CD4-positive, alpha-beta T cell (primary cell): ENCODE measurements around the gene CBY3. TPM values are rescaled to one million over a fixed set of nuclear protein-coding genes. Genes with fewer than 3 reads are reported as not detected.
"Not testable (repeated sequence)": the region's sequence is repeated elsewhere in the genome, so short reads cannot be mapped to it uniquely, and the experiment has no call there.

Experiments used
- ATAC-seq: fragments of 200-7000 bp; cut with Tn5 transposase; one replicate; pipeline ENCODE4 v1.10.0; 2022; ENCODE audit warnings: mild to moderate bottlenecking; ENCODE audit not compliant: poor library complexity
- CTCF ChIA-PET: fragments of 350-600 bp; sonication (Branson Sonifier 250); formaldehyde crosslinking; loops from one replicate; lab custom pipeline; 2021; ENCODE audit warnings: antibody characterized with exemption, inconsistent platforms; lab: Charles Lee
- POLR2A ChIA-PET: fragments of 350-600 bp; sonication (Branson Sonifier 250); formaldehyde crosslinking; loops from one replicate; lab custom pipeline; 2021; ENCODE audit warnings: antibody characterized with exemption, inconsistent platforms; lab: Charles Lee
- DNase-seq, 14 experiments: peaks; one replicate each; pipeline ENCODE4 v3.0.0-alpha.2; 2013 to 2020; ENCODE audit warnings: mixed read lengths in 2 of 14
- H3K27ac ChIP-seq, 2 donors: one replicate each; pipeline versions ENCODE4 v1.5.1 to v1.7.0; 2013; ENCODE audit warnings: low read length in 2 of 2, low read depth in 1 of 2, mild to moderate bottlenecking in 1 of 2
- H3K27me3 ChIP-seq, 2 experiments: 1 replicate in 1 of 2; 2 replicates in 1 of 2; pipeline versions ENCODE4 v1.6.1 to v1.7.0; 2013; ENCODE audit warnings: low read length in 2 of 2, control low read depth in 1 of 2, mild to moderate bottlenecking in 1 of 2, moderate library complexity in 1 of 2; ENCODE audit not compliant: insufficient read depth in 2 of 2, control insufficient read depth in 1 of 2
- H3K36me3 ChIP-seq: one replicate; pipeline ENCODE4 v1.6.1; 2013; ENCODE audit warnings: low read length, control low read depth; ENCODE audit not compliant: insufficient read depth
- H3K4me1 ChIP-seq: one replicate; pipeline ENCODE4 v1.6.1; 2013; ENCODE audit warnings: low read length, control low read depth; ENCODE audit not compliant: insufficient read depth
- H3K4me3 ChIP-seq: one replicate; pipeline ENCODE4 v1.5.1; 2013; ENCODE audit warnings: mild to moderate bottlenecking, low read length, moderate library complexity
- H3K9me3 ChIP-seq, 2 experiments: 1 replicate in 1 of 2; 2 replicates in 1 of 2; pipeline versions ENCODE4 v1.6.1 to v1.7.0; 2013; ENCODE audit warnings: low read length in 2 of 2, mild to moderate bottlenecking in 2 of 2, control low read depth in 1 of 2, moderate library complexity in 1 of 2; ENCODE audit not compliant: control insufficient read depth in 1 of 2, insufficient read depth in 1 of 2
- H3K27ac Mint-ChIP-seq: one replicate; pipeline ENCODE4 v1.8.0; 2020; ENCODE audit warnings: mixed read lengths
- H3K27me3 Mint-ChIP-seq: one replicate; pipeline ENCODE4 v1.8.0; 2021; ENCODE audit warnings: mixed read lengths
- H3K36me3 Mint-ChIP-seq: one replicate; pipeline ENCODE4 v1.8.0; 2021; ENCODE audit warnings: low read depth, mixed read lengths
- H3K4me1 Mint-ChIP-seq: one replicate; pipeline ENCODE4 v1.8.0; 2021; ENCODE audit warnings: low read depth, mixed read lengths
- H3K4me3 Mint-ChIP-seq: one replicate; pipeline ENCODE4 v1.8.0; 2020; ENCODE audit warnings: mild to moderate bottlenecking, mixed read lengths
- H3K9me3 Mint-ChIP-seq: one replicate; pipeline ENCODE4 v1.8.0; 2020; ENCODE audit warnings: mixed read lengths
- intact Hi-C, 2 experiments: fragments of 100-400 bp; cut with DNase I in 1 of 2; cut with micrococcal nuclease in 1 of 2; formaldehyde crosslinking; loops; one replicate each; pipeline versions ENCODE4 v1.15.1 to v1.9.0; 2023 to 2025; cut with DNase I, micrococcal nuclease
- total RNA-seq, 174 experiments: library from RNA in 2 of 174; stranded (reverse) in 2 of 174; gene quantifications; one replicate each; pipeline ENCODE4 v1.2.3 and lab custom pipeline; 2021 to 2026
- TF ChIP-seq, protein P1 (sequence below): fragments of 200-600 bp; IDR thresholded peaks from one replicate; pipeline ENCODE4 v1.8.0; 2022; ENCODE audit warnings: antibody characterized with exemption, mild to moderate bottlenecking

Gene CBY3
- total RNA-seq, 2 experiments from 2014 or later: 0.36 to 0.64 TPM

DNA sequence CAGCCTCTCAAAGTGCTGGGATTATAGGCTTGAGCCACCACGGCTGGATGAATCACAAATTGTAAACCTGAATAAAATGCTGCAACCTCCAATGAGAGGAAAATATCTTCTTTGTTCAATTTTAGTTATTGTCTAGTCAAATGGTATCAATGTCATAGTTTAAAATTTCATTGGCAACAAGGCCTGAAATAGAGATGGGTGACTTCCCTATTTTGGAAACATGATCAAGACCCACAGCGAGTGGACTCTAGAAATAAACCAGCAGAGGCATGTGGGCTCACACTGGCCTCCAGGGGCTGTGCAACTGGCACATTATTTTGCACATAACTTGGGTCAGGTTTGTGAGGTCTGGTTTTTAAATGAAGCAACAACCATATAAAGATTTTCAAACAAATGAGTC is 27.7 kb downstream of the CBY3 start:
- H3K36me3 Mint-ChIP-seq, ATAC-seq, H3K4me1 Mint-ChIP-seq, H3K4me3 Mint-ChIP-seq, H3K27ac ChIP-seq, H3K4me3 ChIP-seq, H3K4me1 ChIP-seq, H3K9me3 ChIP-seq, H3K27ac Mint-ChIP-seq, H3K27me3 Mint-ChIP-seq, H3K9me3 Mint-ChIP-seq, POLR2A ChIA-PET, H3K27me3 ChIP-seq, H3K36me3 ChIP-seq, DNase-seq, CTCF ChIA-PET: not testable (repeated sequence)
- intact Hi-C loops: loop anchor here in 1 of 2 experiments (10.0 kb wide), 1 partner anchor 488 kb away; no protein-coding TSS in a partner anchor

DNA sequence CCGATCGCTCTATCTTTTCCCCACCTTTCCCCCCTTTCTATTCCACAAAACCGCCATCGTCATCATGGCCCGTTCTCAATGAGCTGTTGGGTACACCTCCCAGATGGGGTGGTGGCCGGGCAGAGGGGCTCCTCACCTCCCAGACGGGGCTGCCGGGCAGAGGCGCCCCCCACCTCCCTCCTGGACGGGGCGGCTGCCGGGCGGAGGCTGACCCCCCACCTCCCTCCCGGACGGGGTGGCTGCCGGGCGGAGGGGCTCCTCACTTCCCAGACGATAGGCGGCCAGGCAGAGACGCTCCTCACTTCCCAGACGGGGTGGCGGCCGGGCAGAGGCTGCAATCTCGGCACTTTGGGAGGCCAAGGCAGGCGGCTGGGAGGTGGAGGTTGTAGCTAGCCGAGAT is 30.6 kb downstream of the CBY3 start:
- H3K9me3 Mint-ChIP-seq, H3K4me3 Mint-ChIP-seq, H3K4me1 Mint-ChIP-seq, H3K36me3 ChIP-seq, DNase-seq, ATAC-seq, H3K4me3 ChIP-seq, H3K27ac Mint-ChIP-seq, CTCF ChIA-PET, H3K27ac ChIP-seq, H3K4me1 ChIP-seq, H3K36me3 Mint-ChIP-seq, H3K27me3 Mint-ChIP-seq, POLR2A ChIA-PET, H3K9me3 ChIP-seq, H3K27me3 ChIP-seq: not testable (repeated sequence)
- intact Hi-C loops: loop anchor here in 1 of 2 experiments (10.0 kb wide), 1 partner anchor 485 kb away; no protein-coding TSS in a partner anchor

DNA sequence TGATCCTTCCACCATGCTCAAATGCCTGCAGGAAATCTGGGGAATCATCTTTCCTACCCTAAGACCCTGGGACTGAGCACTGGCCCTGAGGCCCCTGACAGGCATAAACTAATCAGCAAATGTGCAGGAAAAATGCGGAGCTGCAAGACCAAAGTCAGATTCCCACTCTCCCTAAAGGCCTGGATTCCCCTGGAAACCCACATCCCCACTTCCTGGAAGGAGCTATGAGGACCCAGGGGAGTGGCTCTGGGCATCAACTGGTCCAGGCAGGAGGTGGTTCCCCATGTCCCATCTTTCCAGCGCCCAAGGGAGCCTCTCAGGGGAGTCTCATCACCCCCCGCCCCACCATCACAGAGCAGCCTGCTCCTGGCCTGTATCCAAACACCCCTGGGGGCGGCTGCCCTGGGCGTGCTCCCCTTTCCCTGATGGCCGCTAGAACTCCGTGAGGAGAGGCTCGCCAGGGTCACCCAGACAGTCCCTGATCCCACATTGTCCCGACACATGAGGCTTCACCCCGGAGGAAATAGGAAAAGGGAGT is 31.6 kb downstream of the CBY3 start:
- H3K4me1 ChIP-seq, CTCF ChIA-PET, H3K27me3 ChIP-seq, H3K4me3 ChIP-seq, H3K9me3 ChIP-seq, H3K4me1 Mint-ChIP-seq, H3K4me3 Mint-ChIP-seq, H3K9me3 Mint-ChIP-seq, H3K36me3 ChIP-seq, H3K27ac ChIP-seq, H3K27ac Mint-ChIP-seq, H3K27me3 Mint-ChIP-seq, ATAC-seq, POLR2A ChIA-PET, H3K36me3 Mint-ChIP-seq, DNase-seq: not testable (repeated sequence)
- intact Hi-C loops: loop anchor here in 1 of 2 experiments (10.0 kb wide), 1 partner anchor 436 kb away; no protein-coding TSS in a partner anchor

DNA sequence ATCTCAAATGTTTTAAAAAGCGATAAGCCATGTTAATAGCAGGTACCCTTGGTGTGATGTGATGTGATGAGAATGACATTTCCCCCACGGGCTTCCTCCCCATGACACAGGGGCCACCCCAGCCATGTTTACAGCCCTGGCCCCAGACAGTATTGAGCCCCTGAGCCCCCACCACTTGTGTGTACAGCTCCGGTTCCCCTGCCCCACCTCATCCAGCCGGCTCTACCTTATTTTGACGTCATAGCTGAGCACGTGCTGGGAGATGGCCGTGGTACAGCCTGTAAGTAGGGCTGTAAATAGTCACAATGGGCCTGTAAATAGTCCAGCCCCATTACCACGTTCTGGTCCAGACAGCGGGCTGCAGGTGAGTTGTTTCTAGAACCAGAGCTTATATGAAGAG is 32.4 kb downstream of the CBY3 start:
- Mint-ChIP-seq H3K9me3 (no peaks in the 10 kb centered on the region), H3K4me1 (no peaks in the 10 kb centered on the region), H3K4me3 (no peak overlapping the region), H3K36me3 (no peaks in the 10 kb centered on the region), H3K27me3 (no peaks in the 10 kb centered on the region), H3K27ac (no peak overlapping the region)
- DNase-seq (no peak), ATAC-seq (no peak)
- no peaks in the 10 kb centered on the region for H3K27me3 ChIP-seq
- H3K4me3 ChIP-seq: no peak overlapping the region
- TF ChIP-seq, protein P1, sequence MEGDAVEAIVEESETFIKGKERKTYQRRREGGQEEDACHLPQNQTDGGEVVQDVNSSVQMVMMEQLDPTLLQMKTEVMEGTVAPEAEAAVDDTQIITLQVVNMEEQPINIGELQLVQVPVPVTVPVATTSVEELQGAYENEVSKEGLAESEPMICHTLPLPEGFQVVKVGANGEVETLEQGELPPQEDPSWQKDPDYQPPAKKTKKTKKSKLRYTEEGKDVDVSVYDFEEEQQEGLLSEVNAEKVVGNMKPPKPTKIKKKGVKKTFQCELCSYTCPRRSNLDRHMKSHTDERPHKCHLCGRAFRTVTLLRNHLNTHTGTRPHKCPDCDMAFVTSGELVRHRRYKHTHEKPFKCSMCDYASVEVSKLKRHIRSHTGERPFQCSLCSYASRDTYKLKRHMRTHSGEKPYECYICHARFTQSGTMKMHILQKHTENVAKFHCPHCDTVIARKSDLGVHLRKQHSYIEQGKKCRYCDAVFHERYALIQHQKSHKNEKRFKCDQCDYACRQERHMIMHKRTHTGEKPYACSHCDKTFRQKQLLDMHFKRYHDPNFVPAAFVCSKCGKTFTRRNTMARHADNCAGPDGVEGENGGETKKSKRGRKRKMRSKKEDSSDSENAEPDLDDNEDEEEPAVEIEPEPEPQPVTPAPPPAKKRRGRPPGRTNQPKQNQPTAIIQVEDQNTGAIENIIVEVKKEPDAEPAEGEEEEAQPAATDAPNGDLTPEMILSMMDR: no peak
- H3K4me1 ChIP-seq: no peaks in the 10 kb centered on the region
- ChIA-PET CTCF (no interaction called here), POLR2A (interaction anchor here (1.5 kb wide), 1 partner anchor 26 kb away, joined by 3 read pairs; no protein-coding TSS in a partner anchor)
- no peaks in the 10 kb centered on the region for H3K36me3 ChIP-seq
- no peak overlapping the region for H3K27ac ChIP-seq
- intact Hi-C loops: loop anchor here in 1 of 2 experiments (10.0 kb wide), 1 partner anchor 436 kb away; no protein-coding TSS in a partner anchor
- peaks cover 0 to 6% of the 10 kb centered on the region in 2 experiments for H3K9me3 ChIP-seq

- ATAC-seq, H3K27me3 Mint-ChIP-seq, H3K4me3 Mint-ChIP-seq, CTCF ChIA-PET, H3K36me3 ChIP-seq, H3K4me3 ChIP-seq, H3K27me3 ChIP-seq, H3K9me3 Mint-ChIP-seq, POLR2A ChIA-PET, DNase-seq, H3K27ac Mint-ChIP-seq, H3K27ac ChIP-seq, H3K4me1 Mint-ChIP-seq, H3K36me3 Mint-ChIP-seq, H3K9me3 ChIP-seq, H3K4me1 ChIP-seq: not testable (repeated sequence)
- intact Hi-C loops: loop anchor here in 1 of 2 experiments (10.0 kb wide), 1 partner anchor 440 kb away; no protein-coding TSS in a partner anchor
Measured at GRCh38 chr5:179644766-179645165, 36.1 kb downstream of the CBY3 start.

- DNase-seq, H3K36me3 ChIP-seq, H3K4me3 ChIP-seq, H3K4me3 Mint-ChIP-seq, POLR2A ChIA-PET, H3K9me3 Mint-ChIP-seq, H3K27me3 ChIP-seq, CTCF ChIA-PET, H3K9me3 ChIP-seq, H3K27ac ChIP-seq, ATAC-seq, H3K4me1 Mint-ChIP-seq, H3K27ac Mint-ChIP-seq, H3K27me3 Mint-ChIP-seq, H3K36me3 Mint-ChIP-seq, H3K4me1 ChIP-seq: not testable (repeated sequence)
- intact Hi-C loops: loop anchor here in 1 of 2 experiments (10.0 kb wide), 1 partner anchor 441 kb away; no protein-coding TSS in a partner anchor
Measured at GRCh38 chr5:179643141-179643920, 37.5 kb downstream of the CBY3 start.
